ENCODE results near the gene MICAL3.
"Not testable (repeated sequence)": the region's sequence is repeated elsewhere in the genome, so short reads cannot be mapped to it uniquely, and the experiment has no call there.

MICAL3 gene

GRCh38 chr22:17769716-17770082 is 254.7 kb downstream of the MICAL3 start:
- Histone ChIP-seq H3K36me3 (ENCODE audit: low read depth) (no peaks in the 10 kb centered on the region), H3K27me3 (ENCODE audit: insufficient read depth, poor library complexity, severe bottlenecking) (no peaks in the 10 kb centered on the region), H3K27ac (ENCODE audit: poor library complexity, severe bottlenecking) (no peak overlapping the region), H3K4me1 (ENCODE audit: insufficient read depth, poor library complexity, severe bottlenecking) (peaks cover 7% of the 10 kb centered on the region), H3K9me3 (ENCODE audit: severe bottlenecking) (no peaks in the 10 kb centered on the region), H3K4me3 (ENCODE audit: severe bottlenecking) (no peak overlapping the region)
- TF ChIP-seq, protein P1, sequence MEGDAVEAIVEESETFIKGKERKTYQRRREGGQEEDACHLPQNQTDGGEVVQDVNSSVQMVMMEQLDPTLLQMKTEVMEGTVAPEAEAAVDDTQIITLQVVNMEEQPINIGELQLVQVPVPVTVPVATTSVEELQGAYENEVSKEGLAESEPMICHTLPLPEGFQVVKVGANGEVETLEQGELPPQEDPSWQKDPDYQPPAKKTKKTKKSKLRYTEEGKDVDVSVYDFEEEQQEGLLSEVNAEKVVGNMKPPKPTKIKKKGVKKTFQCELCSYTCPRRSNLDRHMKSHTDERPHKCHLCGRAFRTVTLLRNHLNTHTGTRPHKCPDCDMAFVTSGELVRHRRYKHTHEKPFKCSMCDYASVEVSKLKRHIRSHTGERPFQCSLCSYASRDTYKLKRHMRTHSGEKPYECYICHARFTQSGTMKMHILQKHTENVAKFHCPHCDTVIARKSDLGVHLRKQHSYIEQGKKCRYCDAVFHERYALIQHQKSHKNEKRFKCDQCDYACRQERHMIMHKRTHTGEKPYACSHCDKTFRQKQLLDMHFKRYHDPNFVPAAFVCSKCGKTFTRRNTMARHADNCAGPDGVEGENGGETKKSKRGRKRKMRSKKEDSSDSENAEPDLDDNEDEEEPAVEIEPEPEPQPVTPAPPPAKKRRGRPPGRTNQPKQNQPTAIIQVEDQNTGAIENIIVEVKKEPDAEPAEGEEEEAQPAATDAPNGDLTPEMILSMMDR (IDR thresholded peaks at IDR 0.05; ENCODE audit: poor library complexity, severe bottlenecking): no peak
- DNase-seq (ENCODE audit: low spot score) (no peak), ATAC-seq (ENCODE audit: low read depth) (no peak)

GRCh38 chr22:17769013-17769715 is 255.2 kb downstream of the MICAL3 start:
- H3K9me3 ChIP-seq (ENCODE audit: severe bottlenecking): no peaks in the 10 kb centered on the region
- no peak for DNase-seq (ENCODE audit: low spot score)
- H3K27ac ChIP-seq (ENCODE audit: poor library complexity, severe bottlenecking): no peak overlapping the region
- no peaks in the 10 kb centered on the region for H3K36me3 ChIP-seq (ENCODE audit: low read depth)
- no peak for ATAC-seq (ENCODE audit: low read depth)
- TF ChIP-seq, protein P1 (IDR thresholded peaks at IDR 0.05; ENCODE audit: poor library complexity, severe bottlenecking): no peak
- H3K4me3 ChIP-seq (ENCODE audit: severe bottlenecking): no peak overlapping the region
- H3K4me1 ChIP-seq (ENCODE audit: insufficient read depth, poor library complexity, severe bottlenecking): peaks cover 7% of the 10 kb centered on the region
- no peaks in the 10 kb centered on the region for H3K27me3 ChIP-seq (ENCODE audit: insufficient read depth, poor library complexity, severe bottlenecking)

DNA sequence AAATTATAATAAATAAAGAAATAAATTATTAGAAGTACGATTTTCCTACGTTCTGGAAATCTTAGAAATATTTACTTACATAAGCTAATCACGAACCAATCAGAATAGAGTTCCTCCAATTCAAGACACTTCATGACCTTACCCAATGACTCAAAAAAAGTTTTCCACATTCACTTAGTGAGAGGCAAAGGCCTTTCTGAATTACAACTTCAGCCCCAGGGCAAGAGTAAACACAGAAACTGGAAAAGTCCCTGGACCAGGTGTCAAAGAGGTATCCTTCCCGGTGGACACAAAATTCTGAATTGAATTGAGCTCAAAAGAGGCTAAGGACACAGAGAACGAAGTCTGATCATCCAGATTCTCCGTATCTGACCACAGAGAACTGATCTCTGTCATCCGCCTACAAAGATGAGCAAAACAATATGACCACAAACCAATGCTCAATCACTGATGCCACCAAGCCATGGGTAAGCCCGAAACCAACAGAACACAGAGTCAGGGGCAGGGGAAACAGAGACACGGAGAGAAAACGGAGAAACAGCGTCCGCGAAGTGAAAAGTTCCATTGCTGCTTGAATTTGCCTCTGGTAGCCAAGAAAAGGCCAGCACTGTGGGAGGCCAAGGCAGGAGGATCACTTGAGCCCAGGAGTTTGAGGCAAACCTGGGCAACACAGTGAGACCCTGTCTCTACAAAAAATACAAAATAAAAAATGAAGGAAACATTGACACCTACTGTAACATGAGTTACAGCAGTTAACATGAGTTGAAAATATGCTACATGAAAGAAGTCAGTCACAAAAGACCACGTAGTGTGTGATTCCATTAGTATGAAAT is 256.9 kb downstream of the MICAL3 start:
- no peaks in the 10 kb centered on the region for H3K36me3 ChIP-seq (ENCODE audit: low read depth)
- H3K9me3 ChIP-seq (ENCODE audit: severe bottlenecking): no peaks in the 10 kb centered on the region
- no peaks in the 10 kb centered on the region for H3K4me1 ChIP-seq (ENCODE audit: insufficient read depth, poor library complexity, severe bottlenecking)
- ATAC-seq (ENCODE audit: low read depth) (no peak), DNase-seq (ENCODE audit: low spot score) (no peak)
- TF ChIP-seq, protein P1 (IDR thresholded peaks at IDR 0.05; ENCODE audit: poor library complexity, severe bottlenecking): no peak
- H3K4me3 ChIP-seq (ENCODE audit: severe bottlenecking): no peak overlapping the region
- no peak overlapping the region for H3K27ac ChIP-seq (ENCODE audit: poor library complexity, severe bottlenecking)
- H3K27me3 ChIP-seq (ENCODE audit: insufficient read depth, poor library complexity, severe bottlenecking): no peaks in the 10 kb centered on the region

DNA sequence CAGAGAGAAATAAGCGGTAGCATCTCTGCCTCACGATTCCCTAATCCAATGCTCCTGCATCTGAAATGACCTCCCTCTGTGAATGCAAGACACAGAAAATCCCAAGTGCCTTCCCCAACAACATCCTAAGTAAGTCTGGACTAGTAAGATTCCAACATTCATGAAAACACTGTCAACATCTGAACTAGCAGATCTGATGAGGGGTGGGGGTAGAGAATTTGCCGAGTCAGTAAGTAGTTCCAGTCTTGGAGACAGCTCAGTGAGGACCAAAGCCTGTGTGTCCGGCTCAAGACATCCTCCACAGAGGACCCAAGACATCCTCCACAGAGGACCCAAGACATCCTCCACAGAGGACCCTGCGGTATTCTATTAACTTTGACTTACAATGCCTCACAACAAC is 259.5 kb downstream of the MICAL3 start:
- not testable (repeated sequence) for H3K4me1 ChIP-seq (ENCODE audit: insufficient read depth, poor library complexity, severe bottlenecking); H3K27ac ChIP-seq (ENCODE audit: poor library complexity, severe bottlenecking); H3K27me3 ChIP-seq (ENCODE audit: insufficient read depth, poor library complexity, severe bottlenecking); DNase-seq (ENCODE audit: low spot score); H3K4me3 ChIP-seq (ENCODE audit: severe bottlenecking); H3K36me3 ChIP-seq (ENCODE audit: low read depth); ATAC-seq (ENCODE audit: low read depth); H3K9me3 ChIP-seq (ENCODE audit: severe bottlenecking)

GRCh38 chr22:17764036-17764435 is 260.3 kb downstream of the MICAL3 start:
- Histone ChIP-seq H3K36me3 (ENCODE audit: low read depth) (no peaks in the 10 kb centered on the region), H3K9me3 (ENCODE audit: severe bottlenecking) (no peaks in the 10 kb centered on the region), H3K4me3 (ENCODE audit: severe bottlenecking) (no peak overlapping the region), H3K27me3 (ENCODE audit: insufficient read depth, poor library complexity, severe bottlenecking) (no peaks in the 10 kb centered on the region), H3K27ac (ENCODE audit: poor library complexity, severe bottlenecking) (no peak overlapping the region), H3K4me1 (ENCODE audit: insufficient read depth, poor library complexity, severe bottlenecking) (no peaks in the 10 kb centered on the region)
- no peak for DNase-seq (ENCODE audit: low spot score)
- ATAC-seq (ENCODE audit: low read depth): no peak
- TF ChIP-seq, protein P1 (IDR thresholded peaks at IDR 0.05; ENCODE audit: poor library complexity, severe bottlenecking): no peak

DNA sequence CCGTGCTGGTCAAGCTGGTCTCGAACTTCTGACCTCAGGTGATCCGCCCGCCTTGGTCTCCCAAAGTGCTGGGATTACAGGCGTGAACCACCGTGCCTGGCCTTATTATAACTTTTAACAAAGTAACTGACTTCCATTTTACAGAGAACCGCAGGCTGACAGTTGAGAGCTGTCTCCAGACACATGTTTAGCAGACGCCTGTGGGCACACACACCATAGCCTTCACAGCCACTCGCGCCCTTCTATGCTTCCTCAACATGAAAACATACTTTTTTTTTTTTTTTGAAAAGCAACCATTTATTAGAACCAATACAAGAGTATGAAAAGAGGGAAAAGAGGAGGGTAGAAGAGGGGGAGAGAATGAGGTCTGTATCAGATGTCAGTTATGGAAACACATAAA is 260.9 kb downstream of the MICAL3 start:
- not testable (repeated sequence) for ATAC-seq (ENCODE audit: low read depth); H3K27ac ChIP-seq (ENCODE audit: poor library complexity, severe bottlenecking); H3K36me3 ChIP-seq (ENCODE audit: low read depth); H3K4me3 ChIP-seq (ENCODE audit: severe bottlenecking); H3K4me1 ChIP-seq (ENCODE audit: insufficient read depth, poor library complexity, severe bottlenecking); H3K27me3 ChIP-seq (ENCODE audit: insufficient read depth, poor library complexity, severe bottlenecking); DNase-seq (ENCODE audit: low spot score); H3K9me3 ChIP-seq (ENCODE audit: severe bottlenecking)
